Skin epidermis (tissue), 12 donors: ENCODE results near the gene TRABD.

ENCODE experiments used
- H3K27ac ChIP-seq, 21 experiments: fragments of 200-600 bp; sonication (generic) in 11 of 21; one replicate each; pipeline ENCODE4 v1.5.0; 2020; ENCODE audit warnings: mild to moderate bottlenecking in 3 of 21, inconsistent platforms in 2 of 21, moderate library complexity in 2 of 21
- H3K4me3 ChIP-seq, 7 experiments: fragments of 200-600 bp; sonication (generic) in 2 of 7; one replicate each; pipeline ENCODE4 v1.5.0; 2020; ENCODE audit warnings: inconsistent platforms in 2 of 7, mild to moderate bottlenecking in 2 of 7, moderate library complexity in 1 of 7

The TRABD gene

GRCh38 chr22:50248196-50249081, 62.7 kb downstream of the TRABD start:
- peak overlapping the region in 5 of 21 experiments; percentile 8 to 91 (median 31) for H3K27ac ChIP-seq
- H3K4me3 ChIP-seq, result no peak overlapping the region
